Measurements from ENCODE around the gene PLXNA4. TPM values are rescaled to one million over a fixed set of nuclear protein-coding genes. Genes with fewer than 3 reads are reported as not detected.

The PLXNA4 gene
- total RNA-seq, 1 donor from 2014 or later: 21.7 TPM

DNA sequence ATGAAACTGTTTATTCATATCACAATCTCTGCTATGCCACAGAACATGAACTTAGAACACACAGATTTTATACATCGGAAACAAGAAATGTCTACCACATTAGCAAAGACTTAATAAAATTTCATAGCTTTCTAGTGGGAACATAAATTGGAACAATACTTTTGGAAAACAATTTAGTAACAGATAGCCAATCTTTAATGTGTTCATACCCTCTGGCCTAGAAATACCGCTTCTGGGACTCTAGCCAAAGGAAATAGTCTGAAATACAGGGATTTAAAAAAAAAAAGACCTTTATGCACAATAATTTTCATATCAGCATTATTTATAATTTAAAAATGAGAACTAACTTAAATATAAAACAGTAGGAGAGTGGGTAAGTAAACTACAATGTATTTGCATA, 168.5 kb downstream of the PLXNA4 start:
- Mint-ChIP-seq H3K4me3 (no peak overlapping the region), H3K36me3 (ENCODE audit: low read depth) (no peaks in the 10 kb centered on the region), H3K27me3 (ENCODE audit: low read depth) (no peaks in the 10 kb centered on the region), H3K4me1 (peaks cover 16% of the 10 kb centered on the region), H3K27ac (ENCODE audit: unreplicated experiment) (no peak overlapping the region), H3K9me3 (no peaks in the 10 kb centered on the region)
- TF ChIP-seq, protein P1, sequence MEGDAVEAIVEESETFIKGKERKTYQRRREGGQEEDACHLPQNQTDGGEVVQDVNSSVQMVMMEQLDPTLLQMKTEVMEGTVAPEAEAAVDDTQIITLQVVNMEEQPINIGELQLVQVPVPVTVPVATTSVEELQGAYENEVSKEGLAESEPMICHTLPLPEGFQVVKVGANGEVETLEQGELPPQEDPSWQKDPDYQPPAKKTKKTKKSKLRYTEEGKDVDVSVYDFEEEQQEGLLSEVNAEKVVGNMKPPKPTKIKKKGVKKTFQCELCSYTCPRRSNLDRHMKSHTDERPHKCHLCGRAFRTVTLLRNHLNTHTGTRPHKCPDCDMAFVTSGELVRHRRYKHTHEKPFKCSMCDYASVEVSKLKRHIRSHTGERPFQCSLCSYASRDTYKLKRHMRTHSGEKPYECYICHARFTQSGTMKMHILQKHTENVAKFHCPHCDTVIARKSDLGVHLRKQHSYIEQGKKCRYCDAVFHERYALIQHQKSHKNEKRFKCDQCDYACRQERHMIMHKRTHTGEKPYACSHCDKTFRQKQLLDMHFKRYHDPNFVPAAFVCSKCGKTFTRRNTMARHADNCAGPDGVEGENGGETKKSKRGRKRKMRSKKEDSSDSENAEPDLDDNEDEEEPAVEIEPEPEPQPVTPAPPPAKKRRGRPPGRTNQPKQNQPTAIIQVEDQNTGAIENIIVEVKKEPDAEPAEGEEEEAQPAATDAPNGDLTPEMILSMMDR (conservative IDR thresholded peaks at IDR 0.05): no peak
- DNase-seq (ENCODE audit: low read depth, low spot score): no peak

DNA sequence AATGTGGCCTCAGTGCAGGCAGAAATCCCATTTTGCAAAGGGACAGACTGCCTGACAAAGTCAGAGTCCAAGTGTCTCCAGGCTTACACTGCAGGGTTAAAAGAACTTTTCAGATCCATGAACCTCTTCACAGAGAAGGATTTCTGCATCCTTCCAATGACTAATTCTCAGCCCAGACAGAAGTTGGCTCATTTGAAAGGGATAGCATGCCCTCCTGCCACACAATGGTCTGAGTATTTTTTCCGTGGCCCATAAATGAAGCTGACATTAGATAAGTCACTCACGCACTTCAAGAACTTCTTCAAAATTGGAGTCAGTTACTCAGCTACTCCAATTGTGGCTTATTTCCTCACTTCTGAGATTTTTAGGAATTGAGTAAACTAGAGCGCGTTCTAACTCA, 170.2 kb downstream of the PLXNA4 start:
- peaks cover 4% of the 10 kb centered on the region for H3K9me3 Mint-ChIP-seq
- DNase-seq (ENCODE audit: low read depth, low spot score): no peak

DNA sequence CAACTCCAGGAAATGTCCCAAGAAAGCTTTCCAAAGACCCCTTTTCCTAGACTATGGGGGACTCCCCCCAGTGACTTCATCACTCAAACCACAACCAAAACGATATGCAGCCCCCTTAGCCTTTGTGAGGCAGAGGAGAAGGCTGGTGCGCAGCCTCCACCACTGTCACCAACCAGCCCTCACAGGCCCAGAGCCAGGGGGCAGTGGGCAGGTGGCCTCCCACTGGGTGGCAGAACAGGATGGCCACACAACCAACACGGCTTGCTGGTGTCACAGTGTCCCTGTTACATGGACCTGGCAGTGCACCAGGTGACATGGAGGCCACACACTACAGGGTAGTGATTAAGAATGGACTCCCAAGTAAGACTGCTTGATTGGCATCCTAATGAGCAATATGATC, 172.0 kb downstream of the PLXNA4 start:
- H3K9me3 Mint-ChIP-seq: peaks cover 4% of the 10 kb centered on the region
- no peaks in the 10 kb centered on the region for H3K27me3 Mint-ChIP-seq (ENCODE audit: low read depth)
- TF ChIP-seq, protein P1 (conservative IDR thresholded peaks at IDR 0.05): no peak
- H3K27ac Mint-ChIP-seq (ENCODE audit: unreplicated experiment): no peak overlapping the region
- peaks cover 19% of the 10 kb centered on the region for H3K4me1 Mint-ChIP-seq
- peaks cover 9% of the 10 kb centered on the region for H3K36me3 Mint-ChIP-seq (ENCODE audit: low read depth)
- H3K4me3 Mint-ChIP-seq: no peak overlapping the region
- no peak for DNase-seq (ENCODE audit: low read depth, low spot score)

More for the DNA sequence above, 170.2 kb downstream of the PLXNA4 start:
- Mint-ChIP-seq H3K36me3 (ENCODE audit: low read depth) (peaks cover 9% of the 10 kb centered on the region), H3K4me1 (peaks cover 19% of the 10 kb centered on the region), H3K4me3 (no peak overlapping the region), H3K27ac (ENCODE audit: unreplicated experiment) (no peak overlapping the region), H3K27me3 (ENCODE audit: low read depth) (no peaks in the 10 kb centered on the region)
- TF ChIP-seq, protein P1 (conservative IDR thresholded peaks at IDR 0.05): no peak

DNA sequence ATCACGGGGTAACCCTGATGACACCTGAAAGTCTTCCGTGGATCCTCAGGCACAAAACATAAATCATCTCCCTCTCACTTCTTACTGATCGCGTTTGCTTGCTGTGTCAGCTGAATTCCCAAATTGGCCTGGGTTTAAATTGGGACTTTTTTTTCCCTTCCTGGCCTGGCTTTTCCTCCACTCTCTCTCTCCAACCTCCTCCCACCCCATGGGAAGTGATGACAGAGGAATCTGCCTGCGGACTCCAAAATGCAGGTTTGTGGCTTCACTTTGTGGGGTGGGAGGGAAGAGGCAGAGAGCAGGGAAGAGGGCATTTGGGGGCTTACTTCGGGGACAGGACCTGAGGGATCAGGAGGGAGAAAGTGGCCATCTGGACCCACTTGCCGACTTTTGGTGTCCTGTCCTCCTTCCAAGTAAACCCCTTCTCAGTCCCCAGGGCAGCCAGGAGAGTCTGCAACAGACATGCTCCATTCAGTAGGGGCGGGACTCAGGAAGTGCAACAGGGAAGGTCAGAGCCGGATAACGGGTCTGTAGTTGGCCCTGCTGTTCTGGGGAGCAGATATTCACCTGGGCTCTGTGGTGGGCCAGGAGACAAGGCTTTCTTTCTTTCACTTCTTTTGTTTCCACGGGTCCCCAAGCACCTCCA, 172.7 kb downstream of the PLXNA4 start:
- DNase-seq (ENCODE audit: low read depth, low spot score): no peak
- peaks cover 9% of the 10 kb centered on the region for H3K36me3 Mint-ChIP-seq (ENCODE audit: low read depth)
- no peaks in the 10 kb centered on the region for H3K27me3 Mint-ChIP-seq (ENCODE audit: low read depth)
- peak overlapping the region; percentile 19 for H3K27ac Mint-ChIP-seq (ENCODE audit: unreplicated experiment)
- TF ChIP-seq, protein P1 (conservative IDR thresholded peaks at IDR 0.05): no peak
- H3K4me3 Mint-ChIP-seq: no peak overlapping the region
- peaks cover 4% of the 10 kb centered on the region for H3K9me3 Mint-ChIP-seq
- H3K4me1 Mint-ChIP-seq: peaks cover 19% of the 10 kb centered on the region

DNA sequence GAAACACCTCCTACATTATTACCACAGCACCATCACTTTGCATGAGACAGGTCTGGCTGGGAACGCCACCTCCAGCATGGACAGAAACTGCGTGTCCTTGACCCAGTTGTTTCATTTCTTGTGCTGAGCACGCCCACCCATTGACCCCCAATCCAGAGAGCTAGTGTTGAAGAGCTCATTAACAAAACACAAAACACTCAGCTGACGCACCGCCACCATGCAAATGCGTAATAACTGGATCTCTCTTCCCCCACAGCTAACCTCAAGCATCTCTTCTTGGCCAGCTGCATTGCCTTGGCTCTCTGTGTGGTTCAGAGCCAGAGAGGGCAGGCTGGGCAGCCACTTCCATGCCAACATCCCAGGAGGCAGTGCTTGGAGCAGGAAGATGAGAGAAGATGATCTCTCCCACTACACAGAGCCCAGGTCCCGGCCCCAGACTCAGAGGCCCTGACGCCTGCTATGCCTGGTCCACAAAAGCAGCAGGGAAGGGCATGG, 173.5 kb downstream of the PLXNA4 start:
- DNase-seq (ENCODE audit: low read depth, low spot score): no peak
- Mint-ChIP-seq H3K4me1 (peaks cover 19% of the 10 kb centered on the region), H3K27me3 (ENCODE audit: low read depth) (no peaks in the 10 kb centered on the region), H3K4me3 (no peak overlapping the region), H3K9me3 (peaks cover 4% of the 10 kb centered on the region), H3K27ac (ENCODE audit: unreplicated experiment) (peak overlapping the region; percentile 88), H3K36me3 (ENCODE audit: low read depth) (peaks cover 9% of the 10 kb centered on the region)
- TF ChIP-seq, protein P1 (conservative IDR thresholded peaks at IDR 0.05): no peak
